A172 (cell line): ENCODE results near the gene SHROOM2. TPM values are rescaled to one million over a fixed set of nuclear protein-coding genes. Genes with fewer than 3 reads are reported as not detected.

Experiments used
- DNase-seq: peaks from one replicate; pipeline ENCODE4 v3.0.0-alpha.2; 2015; ENCODE audit warnings: low spot score
- total RNA-seq: library from RNA; depleted of rRNA; stranded (reverse); fragments of >200 nt; shearing (Covaris generic); gene quantifications from 2 replicates; pipeline ENCODE4 v1.2.3, GENCODE V29; 2014

SHROOM2 gene
- total RNA-seq, 1 experiment from 2014 or later: 2.8 TPM

- peak; percentile 98 for DNase-seq
Measured at GRCh38 chrX:9940421-9940820, 154.2 kb downstream of the SHROOM2 start.

DNA sequence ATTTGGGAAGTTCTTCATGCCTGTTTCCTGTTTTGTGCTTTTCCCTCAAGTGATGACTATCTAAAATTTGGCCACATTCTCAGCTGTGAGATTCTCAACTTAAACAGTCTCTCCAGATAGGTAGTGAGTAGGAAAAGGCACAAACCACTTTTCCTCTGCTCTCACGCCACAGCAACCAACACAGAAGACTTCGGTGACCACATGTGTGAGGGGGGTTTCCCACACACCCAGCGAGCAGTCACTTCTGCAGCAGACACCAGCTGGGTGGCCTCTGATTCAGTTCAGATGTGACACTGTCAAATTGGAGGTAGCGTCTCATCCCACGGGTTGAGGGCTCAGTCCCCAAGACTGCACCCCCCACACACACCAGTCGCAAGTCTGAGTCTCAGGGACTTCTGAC is 155.9 kb downstream of the SHROOM2 start:
- no peak for DNase-seq

DNA sequence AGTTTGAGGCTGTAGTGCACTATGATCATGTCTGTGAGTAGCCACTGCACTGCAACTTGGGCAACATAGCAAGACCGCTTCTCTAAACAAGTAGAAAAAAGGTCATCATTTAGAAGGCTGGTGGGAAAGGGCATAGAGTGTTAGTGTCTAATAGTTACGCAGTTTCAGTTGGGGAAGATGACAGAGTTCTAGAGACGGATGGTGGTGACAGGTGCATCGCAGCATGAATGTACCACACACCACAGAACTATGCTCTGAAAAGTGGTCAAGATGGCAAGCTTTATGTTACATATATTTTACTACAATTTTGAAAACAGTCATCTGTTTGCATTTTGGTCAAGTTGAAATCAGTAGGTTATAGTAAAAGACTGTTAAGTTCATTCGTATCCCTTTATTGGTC is 157.2 kb downstream of the SHROOM2 start:
- no peak for DNase-seq

- DNase-seq: no peak
Measured at GRCh38 chrX:9947131-9947794, 161.0 kb downstream of the SHROOM2 start.

- DNase-seq: no peak
Measured at GRCh38 chrX:9948406-9948805, 162.2 kb downstream of the SHROOM2 start.

DNA sequence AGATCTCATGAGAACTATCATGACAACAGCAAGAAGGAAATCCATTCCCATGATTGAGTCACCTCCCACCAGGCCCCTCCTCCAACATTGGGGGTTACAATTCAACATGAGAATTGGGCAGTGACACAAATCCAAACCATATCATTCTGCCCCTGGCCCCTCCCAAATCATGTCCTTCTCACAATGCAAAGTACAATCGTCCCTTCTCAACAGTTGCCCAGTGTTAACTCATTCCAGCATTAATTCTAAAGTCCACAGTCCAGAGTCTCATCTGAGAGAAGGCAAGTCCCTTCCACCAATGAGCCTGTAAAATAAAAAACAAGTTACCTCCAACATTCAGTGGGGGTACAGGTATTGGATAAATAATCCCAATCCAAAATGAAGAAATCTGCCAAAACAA is 166.1 kb downstream of the SHROOM2 start:
- DNase-seq: no peak

- DNase-seq: no peak
Measured at GRCh38 chrX:9953396-9953795, 167.2 kb downstream of the SHROOM2 start.

- DNase-seq: no peak
Measured at GRCh38 chrX:9955506-9955905, 169.3 kb downstream of the SHROOM2 start.

GRCh38 chrX:9957743-9958142 is 171.5 kb downstream of the SHROOM2 start:
- no peak for DNase-seq

DNA sequence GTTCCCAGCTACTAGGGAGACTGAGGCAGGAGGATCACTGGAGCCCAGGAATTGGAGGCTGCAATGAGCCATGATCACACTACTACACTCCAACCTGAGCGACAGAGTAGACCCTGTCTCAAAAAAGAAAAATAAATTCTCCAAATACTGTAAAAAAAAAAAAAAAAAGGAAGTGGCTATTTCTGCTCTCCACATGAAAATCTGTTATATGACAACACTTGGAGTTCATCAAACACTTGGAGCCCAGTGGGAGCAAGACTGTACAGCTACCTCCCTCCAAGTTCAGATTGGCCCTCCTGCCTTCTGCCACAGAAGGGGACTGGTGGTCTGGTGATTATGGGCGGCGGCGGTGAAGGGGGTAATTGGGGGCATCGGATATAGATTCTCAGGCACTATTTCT is 172.0 kb downstream of the SHROOM2 start:
- no peak for DNase-seq

DNA sequence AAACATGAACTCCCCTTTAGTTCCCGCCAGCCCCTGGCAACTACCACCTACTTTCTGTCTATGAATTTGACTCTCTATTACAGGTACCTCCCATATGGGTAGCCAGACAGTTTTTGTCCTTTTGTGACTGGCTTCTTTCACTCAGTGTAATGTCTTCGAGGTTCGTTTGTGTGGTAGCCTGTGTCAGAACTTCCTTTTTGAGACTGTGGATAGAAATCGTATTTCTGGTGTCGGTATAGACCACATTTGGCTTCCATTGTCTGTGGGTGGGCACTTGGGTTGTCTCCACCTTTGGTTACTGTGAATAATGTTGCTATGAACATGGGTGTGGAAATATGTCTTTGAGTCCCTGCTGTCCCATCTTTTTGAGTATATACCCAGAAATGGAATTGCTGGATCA is 175.5 kb downstream of the SHROOM2 start:
- DNase-seq: no peak

DNA sequence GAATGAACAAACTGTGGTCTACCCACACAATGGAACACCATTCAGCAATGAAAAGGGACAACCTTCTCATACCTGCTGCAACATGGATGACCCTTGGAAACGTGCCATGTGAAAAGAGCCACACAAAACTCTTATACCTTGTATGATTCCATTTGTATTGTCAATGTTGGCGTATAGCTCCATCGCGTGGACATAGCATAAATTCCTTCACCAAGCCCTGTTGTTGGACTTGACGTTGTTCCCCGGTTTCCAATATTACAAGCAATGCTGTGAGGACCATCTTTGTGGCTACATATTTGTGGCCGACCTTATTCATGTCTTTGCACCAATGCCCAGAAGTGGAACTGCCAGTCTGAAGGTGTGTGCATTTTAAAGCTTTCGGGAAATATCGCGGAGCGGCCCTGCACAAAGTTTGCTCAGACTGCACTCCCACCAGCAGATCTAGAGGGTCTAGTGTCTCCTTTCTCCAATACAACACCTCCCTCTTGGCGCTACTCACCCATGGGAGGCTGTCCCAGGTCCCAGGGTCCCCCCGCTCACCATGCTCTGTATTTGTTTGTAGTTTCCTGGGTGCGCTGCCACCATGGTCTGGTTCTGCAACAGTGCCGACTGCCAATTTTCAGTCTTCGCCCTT is 180.7 kb downstream of the SHROOM2 start, which contains the start of gene CLDN34:
Gene CLDN34, plus strand, starts transcription at position 584 of the 634 bp plus-strand sequence. Its CDS starts 0 bp downstream, at position 584.
- DNase-seq: no peak

- no peak for DNase-seq
Measured at GRCh38 chrX:9977635-9978034, 191.4 kb downstream of the SHROOM2 start.

DNA sequence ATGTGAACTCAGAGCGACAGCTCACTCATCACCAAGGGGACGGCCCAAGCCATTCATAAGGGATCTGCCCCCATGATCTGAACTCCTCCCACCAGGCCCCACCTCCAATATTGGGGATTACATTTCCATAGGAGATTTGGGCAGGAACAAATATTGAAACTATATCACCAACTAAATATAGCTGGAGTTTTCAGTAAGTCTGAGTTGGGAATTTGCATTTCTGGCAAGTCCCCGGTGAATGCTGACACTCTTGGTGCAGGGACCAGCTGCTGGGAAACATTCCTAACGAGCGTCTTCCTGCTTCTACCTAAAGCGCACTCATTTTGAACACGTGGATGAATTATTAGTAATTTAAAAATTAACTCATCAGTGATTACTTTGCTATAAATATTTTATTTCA is 194.2 kb downstream of the SHROOM2 start:
- DNase-seq: no peak

- DNase-seq: no peak
Measured at GRCh38 chrX:9980927-9981326, 194.7 kb downstream of the SHROOM2 start.

DNA sequence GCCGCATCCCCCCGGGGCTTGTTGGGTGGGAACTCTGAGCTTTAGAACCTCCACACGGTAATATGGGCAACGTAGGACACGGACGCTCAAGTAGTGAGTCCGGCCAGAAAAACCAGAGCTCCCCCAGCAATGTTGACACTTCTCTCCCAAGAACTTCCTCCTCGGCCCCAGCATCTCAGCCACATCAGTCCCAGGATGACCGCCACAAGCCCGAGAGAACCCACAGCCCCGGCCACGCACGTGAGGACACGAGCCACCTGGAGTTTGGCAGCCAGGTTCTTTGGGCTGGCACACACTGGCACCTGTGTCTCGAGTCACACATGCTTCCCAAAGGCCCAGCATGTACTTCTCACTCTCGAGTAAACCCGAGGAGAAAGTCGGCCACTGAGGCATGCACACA is 197.2 kb downstream of the SHROOM2 start:
- DNase-seq: no peak

GRCh38 chrX:9983846-9984245 is 197.6 kb downstream of the SHROOM2 start:
- DNase-seq: no peak

DNA sequence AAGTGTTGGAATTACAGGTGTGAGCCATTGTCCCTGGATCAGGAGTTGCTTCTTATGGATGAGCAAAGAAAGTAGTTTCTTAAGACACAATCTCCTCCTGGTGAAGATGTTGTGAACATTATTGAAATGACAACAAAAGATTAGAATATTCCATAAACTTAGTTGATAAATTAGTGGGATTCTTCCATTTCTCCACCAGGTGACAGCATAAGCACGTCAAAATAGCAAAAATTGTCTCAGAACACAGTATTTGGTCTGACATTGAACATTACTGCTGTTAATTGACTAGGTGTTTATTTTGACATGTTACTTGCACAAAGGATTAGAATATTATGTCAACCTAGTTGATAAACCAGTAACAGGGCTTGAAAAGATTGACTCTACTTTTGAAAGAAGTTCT is 202.5 kb downstream of the SHROOM2 start:
- no peak for DNase-seq

DNA sequence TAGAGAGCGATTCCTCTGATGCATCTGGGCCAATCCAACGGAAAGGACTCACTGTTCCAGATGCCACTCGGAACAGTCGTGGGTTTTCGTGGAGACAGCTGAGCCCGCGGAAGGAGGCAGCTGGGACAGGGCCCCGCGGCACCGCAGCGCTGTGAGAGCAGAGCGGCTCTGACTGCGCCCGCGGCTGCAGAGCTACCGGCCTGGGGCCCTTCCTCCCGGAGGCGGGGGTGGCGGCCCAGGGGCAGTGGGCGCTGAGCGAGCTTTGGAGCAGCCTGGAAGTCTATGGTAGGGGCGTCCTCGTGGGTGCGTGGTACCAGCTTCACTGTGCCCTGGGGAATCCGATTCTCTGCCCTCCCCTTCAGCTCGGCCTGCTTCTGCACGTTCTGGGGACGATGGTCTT is 205.8 kb downstream of the SHROOM2 start:
- DNase-seq: no peak

DNA sequence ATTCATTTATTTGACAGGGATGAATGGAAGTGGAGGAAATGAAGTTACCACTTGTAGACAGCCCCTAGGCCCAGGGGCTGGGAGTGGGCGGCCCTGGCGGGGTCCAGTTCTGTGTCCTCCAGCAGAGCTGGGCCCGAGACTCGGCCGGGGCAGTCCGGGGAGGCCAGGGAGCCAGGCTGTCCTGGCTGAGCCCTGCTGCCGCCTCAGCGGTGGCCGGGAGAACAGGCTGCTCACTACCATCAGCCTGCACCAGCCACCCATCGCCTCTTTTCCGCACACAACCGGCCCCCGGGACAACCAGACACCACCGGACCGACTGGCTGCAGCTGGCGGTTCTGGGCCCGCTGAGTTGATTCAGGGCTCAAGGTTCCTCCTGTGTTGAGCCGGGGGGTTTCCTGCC is 206.5 kb downstream of the SHROOM2 start:
- no peak for DNase-seq

GRCh38 chrX:9995855-9996339 is 209.7 kb downstream of the SHROOM2 start:
- peak; percentile 85 for DNase-seq

GRCh38 chrX:9997041-9997440 is 210.8 kb downstream of the SHROOM2 start:
- no peak for DNase-seq

DNA sequence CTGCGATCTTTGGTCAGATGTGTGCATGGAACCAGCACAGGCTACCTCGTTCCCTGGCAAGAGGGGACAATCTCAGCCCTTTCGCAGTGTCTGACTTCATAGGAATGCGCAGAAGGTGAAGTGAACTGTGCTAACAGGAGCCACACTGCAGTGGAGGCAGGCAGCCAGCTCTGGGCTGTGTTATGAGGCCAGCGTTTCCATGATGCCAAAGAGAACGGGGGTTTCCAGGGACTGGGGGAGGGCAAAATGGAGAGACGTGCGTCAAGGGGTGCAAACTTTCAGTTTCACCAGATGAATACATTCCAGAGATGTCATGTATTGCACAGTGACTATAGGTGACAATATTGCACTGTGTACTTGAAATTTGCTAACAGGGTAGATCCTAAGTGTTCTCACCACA is 211.3 kb downstream of the SHROOM2 start:
- no peak for DNase-seq
